GM18861 (cell line): Measurements from ENCODE around the gene KRTAP10-8.
"Not testable (repeated sequence)": the region's sequence is repeated elsewhere in the genome, so short reads cannot be mapped to it uniquely, and the experiment has no call there.

Experiments
- ATAC-seq: cut with Tn5 transposase; IDR thresholded peaks from one replicate; pipeline ENCODE4 v1.9.1; 2021; ENCODE audit not compliant: unreplicated experiment

KRTAP10-8 gene

GRCh38 chr21:44643741-44644310 is 31.9 kb downstream of the KRTAP10-8 start:
- no peak for ATAC-seq

GRCh38 chr21:44644878-44645277 is 33.0 kb downstream of the KRTAP10-8 start:
- ATAC-seq, result no peak

GRCh38 chr21:44646366-44647221 is 34.7 kb downstream of the KRTAP10-8 start, which contains the start of gene KRTAP10-11:
Gene KRTAP10-11, plus strand, starts transcription at chr21:44646414. Its CDS starts 45 bp downstream, at chr21:44646459.
- not testable (repeated sequence) for ATAC-seq

- ATAC-seq, result no peak
Observed at GRCh38 chr21:44647222-44647552, 35.3 kb downstream of the KRTAP10-8 start.

- no peak for ATAC-seq
Observed at GRCh38 chr21:44648557-44649311, 36.9 kb downstream of the KRTAP10-8 start.

GRCh38 chr21:44649521-44650100 is 37.7 kb downstream of the KRTAP10-8 start:
- ATAC-seq, result no peak

GRCh38 chr21:44650265-44650972 is 38.5 kb downstream of the KRTAP10-8 start:
- no peak for ATAC-seq

- no peak for ATAC-seq
Observed at GRCh38 chr21:44650973-44651675, 39.2 kb downstream of the KRTAP10-8 start.

- no peak for ATAC-seq
Observed at GRCh38 chr21:44653123-44653522, 41.2 kb downstream of the KRTAP10-8 start.

- no peak for ATAC-seq
Observed at GRCh38 chr21:44653656-44654575, 42.0 kb downstream of the KRTAP10-8 start.

GRCh38 chr21:44654576-44655175 is 42.8 kb downstream of the KRTAP10-8 start, which contains the start of gene KRTAP12-4:
Gene KRTAP12-4, minus strand, starts transcription at chr21:44654659. Its CDS starts 45 bp downstream, at chr21:44654614.
- ATAC-seq, result no peak

GRCh38 chr21:44656868-44657267 is 45.0 kb downstream of the KRTAP10-8 start:
- no peak for ATAC-seq

GRCh38 chr21:44657635-44658540 is 46.0 kb downstream of the KRTAP10-8 start, which contains the start of gene KRTAP12-3:
Gene KRTAP12-3, plus strand, starts transcription at chr21:44657932. Its CDS starts 48 bp downstream, at chr21:44657980.
- no peak for ATAC-seq

GRCh38 chr21:44658541-44658910 is 46.6 kb downstream of the KRTAP10-8 start:
- no peak for ATAC-seq

GRCh38 chr21:44658913-44659595 is 47.2 kb downstream of the KRTAP10-8 start:
- ATAC-seq, result no peak

- not testable (repeated sequence) for ATAC-seq
Observed at GRCh38 chr21:44661567-44661966, 49.7 kb downstream of the KRTAP10-8 start.
